ENCODE measurements around the gene MRPL22. TPM values are rescaled to one million over a fixed set of nuclear protein-coding genes. Genes with fewer than 3 reads are reported as not detected.

The MRPL22 gene
- polyA plus RNA-seq, 1 of the 3 experiments (the other 2 are of a cell fraction), result 50.7 TPM

DNA sequence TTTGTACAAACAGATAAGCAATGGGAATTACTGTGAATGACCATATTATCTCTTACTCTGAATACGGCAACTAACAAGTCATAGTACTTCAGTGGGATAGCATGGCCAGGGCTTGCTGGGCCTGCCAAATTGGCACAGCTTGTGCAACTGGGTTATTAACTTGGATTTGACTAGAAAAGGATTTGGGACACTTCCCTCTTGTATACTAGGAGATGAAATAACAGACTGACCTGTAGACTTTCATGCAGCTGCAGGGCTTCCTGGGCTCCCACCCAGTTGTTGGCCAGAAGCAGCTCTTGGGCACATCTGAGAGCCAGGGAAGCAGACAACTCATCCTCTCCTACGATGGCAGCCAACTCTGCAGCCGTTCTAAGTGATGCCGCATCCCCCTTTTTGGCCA lies 42.7 kb upstream of the MRPL22 start:
- Histone ChIP-seq H3K9ac (no peak overlapping the region), H3K4me1 (ENCODE audit: control insufficient read depth in 1 of 2, insufficient read depth in 2 of 2, low read depth in 1 of 2, low read length in 1 of 2) (no peaks in the 10 kb centered on the region), H3K4me2 (no peak overlapping the region), H3K4me3 (ENCODE audit: low read depth in 2 of 2, low read length in 1 of 2) (no peak overlapping the region), H3K36me3 (replicated peaks in 1 of 2; ENCODE audit: control insufficient read depth in 1 of 2, insufficient read depth in 2 of 2, low read length in 1 of 2) (peaks cover 68 to 84% of the 10 kb centered on the region in 2 experiments), H3K27me3 (ENCODE audit: insufficient read depth) (no peaks in the 10 kb centered on the region), H3K9me2 (no peaks in the 10 kb centered on the region), H3K27ac (ENCODE audit: low read depth in 2 of 2, low read length in 1 of 2) (no peak overlapping the region), H3K79me2 (ENCODE audit: insufficient read depth) (no peaks in the 10 kb centered on the region; the same call in 1 of the 2 replicates), H3F3A (replicated peaks; ENCODE audit: insufficient read depth) (no peaks in the 10 kb centered on the region), H4K20me1 (ENCODE audit: insufficient read depth) (no peaks in the 10 kb centered on the region), H2AFZ (ENCODE audit: low read depth) (no peak overlapping the region), H3K9me3 (no peaks in the 10 kb centered on the region)
- no peak for DNase-seq
- CTCF ChIA-PET, result no interaction called here
- POLR2A ChIA-PET, result no interaction called here
- WGBS (ENCODE audit: low lambda C conversion rate), result 97% methylated on average over 4 of the region's 4 CpGs
- TF ChIP-seq GATA2 (CRISPR knock-in tag; IDR thresholded peaks at IDR 0.05), result no peak

DNA sequence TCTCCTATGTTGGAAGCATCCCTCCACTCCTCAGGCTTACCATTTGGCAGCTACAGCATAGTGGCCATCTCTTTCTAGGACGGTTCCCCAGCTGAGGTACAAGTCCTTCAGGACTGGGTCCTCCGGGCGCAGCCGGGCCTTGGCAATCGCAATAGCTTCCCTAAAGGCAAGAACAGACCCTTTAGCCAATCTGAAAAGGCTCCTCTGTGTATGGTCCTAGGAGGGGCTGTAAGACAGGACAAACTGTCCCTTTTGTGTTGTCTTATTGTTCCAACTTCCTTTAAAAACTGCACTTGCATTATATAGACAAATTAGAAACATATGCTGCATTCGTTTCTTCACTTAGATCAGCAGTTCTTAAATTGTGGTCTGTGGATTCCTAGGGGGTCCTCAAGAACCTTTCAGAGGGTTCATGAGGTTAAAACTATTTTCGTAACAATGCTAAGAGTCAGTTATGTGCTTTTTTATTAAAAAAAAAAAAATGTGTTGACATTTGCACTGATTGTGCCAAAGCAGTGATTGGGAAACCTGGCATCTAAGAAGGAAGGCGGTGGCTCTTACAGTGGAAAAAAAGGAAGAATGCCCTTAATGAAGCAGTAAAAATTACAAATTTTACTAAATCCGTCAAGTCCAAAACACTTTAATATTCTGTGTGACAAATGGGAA lies 41.6 kb upstream of the MRPL22 start:
- ChIA-PET POLR2A (no interaction called here), CTCF (no interaction called here)
- H3K27me3 ChIP-seq (ENCODE audit: insufficient read depth), result no peaks in the 10 kb centered on the region
- no peaks in the 10 kb centered on the region; the same call in 1 of the 2 replicates for H3K79me2 ChIP-seq (ENCODE audit: insufficient read depth)
- H3K4me3 ChIP-seq (ENCODE audit: low read depth in 2 of 2, low read length in 1 of 2), result no peak overlapping the region
- DNase-seq, result no peak
- no peaks in the 10 kb centered on the region for H3F3A ChIP-seq (replicated peaks; ENCODE audit: insufficient read depth)
- H3K9ac ChIP-seq, result no peak overlapping the region
- H3K27ac ChIP-seq (ENCODE audit: low read depth in 2 of 2, low read length in 1 of 2), result no peak overlapping the region
- no peak overlapping the region for H3K4me2 ChIP-seq
- H3K9me2 ChIP-seq, result no peaks in the 10 kb centered on the region
- WGBS (ENCODE audit: low lambda C conversion rate), result 95% methylated on average over 9 of the region's 9 CpGs
- H3K36me3 ChIP-seq (replicated peaks in 1 of 2; ENCODE audit: control insufficient read depth in 1 of 2, insufficient read depth in 2 of 2, low read length in 1 of 2), result peaks cover 78 to 82% of the 10 kb centered on the region in 2 experiments
- H3K9me3 ChIP-seq, result no peaks in the 10 kb centered on the region
- H3K4me1 ChIP-seq (ENCODE audit: control insufficient read depth in 1 of 2, insufficient read depth in 2 of 2, low read depth in 1 of 2, low read length in 1 of 2), result no peaks in the 10 kb centered on the region
- TF ChIP-seq CHD2 (IDR thresholded peaks at IDR 0.05; ENCODE audit: low read length, partially characterized antibody), result no peak
- no peak for TF ChIP-seq SIN3A (IDR thresholded peaks at IDR 0.05; ENCODE audit: borderline replicate concordance, low read depth, low read length)
- no peak for TF ChIP-seq EZH2phosphoT487 (IDR thresholded peaks at IDR 0.05; ENCODE audit: borderline replicate concordance, low read depth)
- TF ChIP-seq NRF1 (IDR thresholded peaks at IDR 0.05; ENCODE audit: low read depth, low read length), result no peak
- no peaks in the 10 kb centered on the region for H4K20me1 ChIP-seq (ENCODE audit: insufficient read depth)
- H2AFZ ChIP-seq (ENCODE audit: low read depth), result no peak overlapping the region

DNA sequence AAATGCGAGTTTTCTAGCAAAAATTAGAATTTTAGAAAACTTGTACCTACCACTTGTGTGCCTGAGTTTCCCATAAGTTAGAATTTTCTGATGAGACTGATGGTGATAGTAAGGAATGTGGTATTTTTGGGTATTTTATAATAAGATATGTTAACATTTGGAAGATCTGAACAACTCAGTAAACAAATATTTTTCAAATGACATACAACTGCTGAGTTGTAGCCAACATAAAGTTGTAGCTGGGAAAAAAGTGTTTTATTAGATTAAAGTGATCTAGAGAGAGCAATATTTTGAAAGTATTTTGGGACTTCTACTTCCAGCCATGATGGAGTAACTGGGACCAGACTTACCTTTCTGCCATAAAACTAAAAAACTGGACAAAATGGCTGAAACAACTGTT lies 40.8 kb upstream of the MRPL22 start:
- Histone ChIP-seq H3K9me3 (no peaks in the 10 kb centered on the region), H3F3A (replicated peaks; ENCODE audit: insufficient read depth) (no peaks in the 10 kb centered on the region), H3K79me2 (ENCODE audit: insufficient read depth) (no peaks in the 10 kb centered on the region; the same call in 1 of the 2 replicates), H3K36me3 (replicated peaks in 1 of 2; ENCODE audit: control insufficient read depth in 1 of 2, insufficient read depth in 2 of 2, low read length in 1 of 2) (peaks cover 83 to 89% of the 10 kb centered on the region in 2 experiments), H4K20me1 (ENCODE audit: insufficient read depth) (no peaks in the 10 kb centered on the region), H3K9me2 (no peaks in the 10 kb centered on the region), H3K27ac (ENCODE audit: low read depth in 2 of 2, low read length in 1 of 2) (no peak overlapping the region), H3K4me1 (ENCODE audit: control insufficient read depth in 1 of 2, insufficient read depth in 2 of 2, low read depth in 1 of 2, low read length in 1 of 2) (no peaks in the 10 kb centered on the region), H3K4me2 (no peak overlapping the region), H3K9ac (no peak overlapping the region), H3K27me3 (ENCODE audit: insufficient read depth) (no peaks in the 10 kb centered on the region), H3K4me3 (ENCODE audit: low read depth in 2 of 2, low read length in 1 of 2) (no peak overlapping the region), H2AFZ (ENCODE audit: low read depth) (no peak overlapping the region)
- 97% methylated on average over 1 of the region's 1 CpG for WGBS (ENCODE audit: low lambda C conversion rate)
- ChIA-PET CTCF (interaction anchor here (1.0 kb wide), 1 partner anchor 89 kb away, joined by 3 read pairs; no protein-coding TSS in a partner anchor), POLR2A (no interaction called here)
- no peak for DNase-seq
- TF ChIP-seq RAD21 (IDR thresholded peaks at IDR 0.05; ENCODE audit: low read length) (no peak), TCF12 (IDR thresholded peaks at IDR 0.05) (no peak), FOXM1 (IDR thresholded peaks at IDR 0.05; ENCODE audit: low read depth) (no peak), SMC3 (IDR thresholded peaks at IDR 0.05; ENCODE audit: low read depth, low read length) (no peak), TEAD4 (IDR thresholded peaks at IDR 0.05; ENCODE audit: borderline replicate concordance, insufficient read depth) (no peak), MXI1 (IDR thresholded peaks at IDR 0.05; ENCODE audit: low read depth, low read length) (no peak), SIN3A (IDR thresholded peaks at IDR 0.05; ENCODE audit: borderline replicate concordance, low read depth, low read length) (no peak), EP300 (IDR thresholded peaks at IDR 0.05; ENCODE audit: borderline replicate concordance in 1 of 2, low read depth in 1 of 2, low read length in 1 of 2) (no peak), FOSL2 (IDR thresholded peaks at IDR 0.05; ENCODE audit: borderline replicate concordance, low read depth) (no peak), TAF1 (IDR thresholded peaks at IDR 0.05; ENCODE audit: borderline replicate concordance, low read depth, low read length) (no peak), GABPA (IDR thresholded peaks at IDR 0.05; ENCODE audit: low read depth) (no peak)
- TF ChIP-seq, protein P1, sequence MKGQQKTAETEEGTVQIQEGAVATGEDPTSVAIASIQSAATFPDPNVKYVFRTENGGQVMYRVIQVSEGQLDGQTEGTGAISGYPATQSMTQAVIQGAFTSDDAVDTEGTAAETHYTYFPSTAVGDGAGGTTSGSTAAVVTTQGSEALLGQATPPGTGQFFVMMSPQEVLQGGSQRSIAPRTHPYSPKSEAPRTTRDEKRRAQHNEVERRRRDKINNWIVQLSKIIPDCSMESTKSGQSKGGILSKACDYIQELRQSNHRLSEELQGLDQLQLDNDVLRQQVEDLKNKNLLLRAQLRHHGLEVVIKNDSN (IDR thresholded peaks at IDR 0.05; ENCODE audit: borderline replicate concordance, low read depth), result no peak
- TF ChIP-seq, protein P2, sequence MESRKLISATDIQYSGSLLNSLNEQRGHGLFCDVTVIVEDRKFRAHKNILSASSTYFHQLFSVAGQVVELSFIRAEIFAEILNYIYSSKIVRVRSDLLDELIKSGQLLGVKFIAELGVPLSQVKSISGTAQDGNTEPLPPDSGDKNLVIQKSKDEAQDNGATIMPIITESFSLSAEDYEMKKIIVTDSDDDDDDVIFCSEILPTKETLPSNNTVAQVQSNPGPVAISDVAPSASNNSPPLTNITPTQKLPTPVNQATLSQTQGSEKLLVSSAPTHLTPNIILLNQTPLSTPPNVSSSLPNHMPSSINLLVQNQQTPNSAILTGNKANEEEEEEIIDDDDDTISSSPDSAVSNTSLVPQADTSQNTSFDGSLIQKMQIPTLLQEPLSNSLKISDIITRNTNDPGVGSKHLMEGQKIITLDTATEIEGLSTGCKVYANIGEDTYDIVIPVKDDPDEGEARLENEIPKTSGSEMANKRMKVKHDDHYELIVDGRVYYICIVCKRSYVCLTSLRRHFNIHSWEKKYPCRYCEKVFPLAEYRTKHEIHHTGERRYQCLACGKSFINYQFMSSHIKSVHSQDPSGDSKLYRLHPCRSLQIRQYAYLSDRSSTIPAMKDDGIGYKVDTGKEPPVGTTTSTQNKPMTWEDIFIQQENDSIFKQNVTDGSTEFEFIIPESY (IDR thresholded peaks at IDR 0.05; ENCODE audit: borderline replicate concordance, low read depth), result no peak
- TF ChIP-seq, protein P3, sequence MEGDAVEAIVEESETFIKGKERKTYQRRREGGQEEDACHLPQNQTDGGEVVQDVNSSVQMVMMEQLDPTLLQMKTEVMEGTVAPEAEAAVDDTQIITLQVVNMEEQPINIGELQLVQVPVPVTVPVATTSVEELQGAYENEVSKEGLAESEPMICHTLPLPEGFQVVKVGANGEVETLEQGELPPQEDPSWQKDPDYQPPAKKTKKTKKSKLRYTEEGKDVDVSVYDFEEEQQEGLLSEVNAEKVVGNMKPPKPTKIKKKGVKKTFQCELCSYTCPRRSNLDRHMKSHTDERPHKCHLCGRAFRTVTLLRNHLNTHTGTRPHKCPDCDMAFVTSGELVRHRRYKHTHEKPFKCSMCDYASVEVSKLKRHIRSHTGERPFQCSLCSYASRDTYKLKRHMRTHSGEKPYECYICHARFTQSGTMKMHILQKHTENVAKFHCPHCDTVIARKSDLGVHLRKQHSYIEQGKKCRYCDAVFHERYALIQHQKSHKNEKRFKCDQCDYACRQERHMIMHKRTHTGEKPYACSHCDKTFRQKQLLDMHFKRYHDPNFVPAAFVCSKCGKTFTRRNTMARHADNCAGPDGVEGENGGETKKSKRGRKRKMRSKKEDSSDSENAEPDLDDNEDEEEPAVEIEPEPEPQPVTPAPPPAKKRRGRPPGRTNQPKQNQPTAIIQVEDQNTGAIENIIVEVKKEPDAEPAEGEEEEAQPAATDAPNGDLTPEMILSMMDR (IDR thresholded peaks at IDR 0.05), result no peak
